Stimulated activated naive B cell treated with anti-CD40 and anti-IgM and Interleukin-4, amounts not matched to agents 10 μg/mL and 1 μg/mL and 100 μg/mL, for 72 hours (primary cell): ENCODE data around the gene RBM20.

Experiments used
- ATAC-seq, 2 donors: fragments of 150-1000 bp; cut with Tn5 transposase; replicated peaks; 2 replicates each; pipeline ENCODE4 v1.10.0; 2021; ENCODE audit warnings: moderate library complexity in 1 of 2
- DNase-seq: peaks from one replicate; pipeline ENCODE4 v3.0.0; 2021
- H3K27ac Mint-ChIP-seq: one replicate; pipeline ENCODE4 v1.8.0; 2022; ENCODE audit warnings: mild to moderate bottlenecking, mixed read lengths
- H3K27me3 Mint-ChIP-seq, 2 donors: one replicate each; pipeline ENCODE4 v1.8.0; 2022; ENCODE audit warnings: mixed read lengths in 2 of 2
- H3K36me3 Mint-ChIP-seq, 2 donors: one replicate each; pipeline ENCODE4 v1.8.0; 2022; ENCODE audit warnings: mixed read lengths in 2 of 2, mild to moderate bottlenecking in 1 of 2
- H3K4me1 Mint-ChIP-seq, 2 donors: one replicate each; pipeline ENCODE4 v1.8.0; 2022; ENCODE audit warnings: mixed read lengths in 2 of 2, mild to moderate bottlenecking in 1 of 2
- H3K4me3 Mint-ChIP-seq, 2 donors: one replicate each; pipeline ENCODE4 v1.8.0; 2022; ENCODE audit warnings: mild to moderate bottlenecking in 2 of 2, mixed read lengths in 2 of 2, moderate library complexity in 1 of 2
- H3K9me3 Mint-ChIP-seq, 2 donors: one replicate each; pipeline ENCODE4 v1.8.0; 2022; ENCODE audit warnings: mixed read lengths in 2 of 2, mild to moderate bottlenecking in 1 of 2

The RBM20 gene

GRCh38 chr10:110880012-110880411, 235.9 kb downstream of the RBM20 start:
- H3K4me1 Mint-ChIP-seq: peaks cover 28 to 62% of the 10 kb centered on the region in 2 donors
- H3K27me3 Mint-ChIP-seq: no peaks in the 10 kb centered on the region
- no peak overlapping the region for H3K4me3 Mint-ChIP-seq
- DNase-seq: no peak
- ATAC-seq: no peak
- peaks cover 20 to 40% of the 10 kb centered on the region in 2 donors for H3K36me3 Mint-ChIP-seq
- no peaks in the 10 kb centered on the region for H3K9me3 Mint-ChIP-seq
- H3K27ac Mint-ChIP-seq: peak overlapping the region; percentile 15

GRCh38 chr10:110881247-110881646, 237.1 kb downstream of the RBM20 start:
- Mint-ChIP-seq H3K27me3 (no peaks in the 10 kb centered on the region), H3K4me1 (peaks cover 30 to 67% of the 10 kb centered on the region in 2 donors), H3K4me3 (no peak overlapping the region), H3K36me3 (peaks cover 22 to 46% of the 10 kb centered on the region in 2 donors), H3K27ac (no peak overlapping the region), H3K9me3 (no peaks in the 10 kb centered on the region)
- ATAC-seq (no peak), DNase-seq (no peak)

- no peaks in the 10 kb centered on the region for H3K27me3 Mint-ChIP-seq
- H3K27ac Mint-ChIP-seq: no peak overlapping the region
- H3K36me3 Mint-ChIP-seq: peaks cover 22 to 47% of the 10 kb centered on the region in 2 donors
- H3K9me3 Mint-ChIP-seq: no peaks in the 10 kb centered on the region
- H3K4me3 Mint-ChIP-seq: no peak overlapping the region
- no peak for DNase-seq
- H3K4me1 Mint-ChIP-seq: peaks cover 31 to 70% of the 10 kb centered on the region in 2 donors
- ATAC-seq: no peak
Measured at GRCh38 chr10:110881905-110882304, 237.8 kb downstream of the RBM20 start.

GRCh38 chr10:110883924-110884323, 239.8 kb downstream of the RBM20 start:
- H3K27me3 Mint-ChIP-seq: no peaks in the 10 kb centered on the region
- no peak for DNase-seq
- H3K4me3 Mint-ChIP-seq: peak overlapping the region; percentile 2 to 32
- peaks cover 24 to 45% of the 10 kb centered on the region in 2 donors for H3K36me3 Mint-ChIP-seq
- H3K9me3 Mint-ChIP-seq: no peaks in the 10 kb centered on the region
- peak overlapping the region; percentile 60 for H3K27ac Mint-ChIP-seq
- ATAC-seq: peak; percentile 27 to 52
- H3K4me1 Mint-ChIP-seq: peaks cover 23 to 53% of the 10 kb centered on the region in 2 donors

- Mint-ChIP-seq H3K27me3 (no peaks in the 10 kb centered on the region), H3K4me1 (peaks cover 13 to 36% of the 10 kb centered on the region in 2 donors), H3K9me3 (no peaks in the 10 kb centered on the region), H3K27ac (peak overlapping the region; percentile 11), H3K36me3 (peaks cover 28 to 49% of the 10 kb centered on the region in 2 donors), H3K4me3 (no peak overlapping the region)
- DNase-seq (no peak), ATAC-seq (no peak)
Measured at GRCh38 chr10:110885932-110886674, 242.0 kb downstream of the RBM20 start.

- peaks cover 8 to 22% of the 10 kb centered on the region in 2 donors for H3K4me1 Mint-ChIP-seq
- H3K36me3 Mint-ChIP-seq: peaks cover 25 to 51% of the 10 kb centered on the region in 2 donors
- H3K27ac Mint-ChIP-seq: peak overlapping the region; percentile 51
- H3K27me3 Mint-ChIP-seq: no peaks in the 10 kb centered on the region
- H3K9me3 Mint-ChIP-seq: no peaks in the 10 kb centered on the region
- ATAC-seq (peak in 1 of 2 donors; percentile 34), DNase-seq (no peak)
- H3K4me3 Mint-ChIP-seq: no peak overlapping the region
Measured at GRCh38 chr10:110887560-110887959, 243.4 kb downstream of the RBM20 start.
